ENCODE data around the gene GAS6.
A peak's percentile ranks its signal among the peaks of the same experiment; 100 is the strongest.
"Not testable (repeated sequence)": the region's sequence is repeated elsewhere in the genome, so short reads cannot be mapped to it uniquely, and the experiment has no call there.

GAS6 gene

DNA sequence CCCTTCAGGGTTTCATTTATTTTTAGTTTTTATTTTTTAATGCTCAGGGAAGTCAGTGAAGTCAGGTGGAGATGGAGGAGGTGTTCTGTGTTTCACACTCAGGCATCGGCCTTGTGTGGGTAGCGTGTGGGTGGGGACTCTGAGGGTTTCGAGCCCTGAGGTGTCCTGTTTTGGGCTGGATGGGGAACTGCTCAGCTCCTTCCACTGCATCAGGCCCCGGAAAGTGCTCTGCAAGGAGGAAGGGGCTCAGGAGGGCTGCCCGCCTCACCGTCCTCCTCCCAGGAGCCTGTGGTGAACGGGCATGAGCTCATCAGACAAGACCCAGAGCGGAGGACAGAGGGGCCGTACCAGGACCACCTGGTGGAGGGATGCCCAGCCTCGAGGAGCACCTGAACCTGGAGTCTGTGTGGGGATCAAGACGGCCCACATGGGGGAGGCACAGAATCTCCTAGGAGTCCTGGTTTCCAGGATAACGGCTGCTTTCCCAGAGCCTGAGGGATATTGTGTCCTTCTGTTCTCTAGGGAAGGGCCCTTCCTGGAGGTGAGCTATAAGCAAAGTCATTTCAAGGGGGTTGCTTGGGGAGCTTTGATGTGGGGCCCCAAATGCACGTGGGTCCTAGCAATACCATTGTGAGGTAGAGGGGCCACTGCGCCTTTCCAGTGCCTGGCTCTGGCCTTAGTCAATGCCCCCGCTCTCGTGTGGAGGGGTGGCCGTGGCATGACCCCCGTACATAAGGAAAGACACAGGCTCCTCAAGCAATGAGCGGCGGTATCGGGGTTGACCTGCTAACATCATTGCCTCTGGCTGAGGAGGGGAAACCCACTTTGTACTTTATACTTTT lies 13.5 kb upstream of the GAS6 start:
- Histone ChIP-seq H3K27me3 (replicated peaks; ENCODE audit: control insufficient read depth, insufficient read depth, low read length) (no peaks in the 10 kb centered on the region), H3K9me3 (ENCODE audit: control insufficient read depth, low read length) (no peaks in the 10 kb centered on the region), H3K36me3 (ENCODE audit: control insufficient read depth, insufficient read depth, low read length, severe bottlenecking) (no peaks in the 10 kb centered on the region), H3K4me1 (ENCODE audit: control insufficient read depth, insufficient read depth, low read length) (peaks cover 6% of the 10 kb centered on the region), H3K9ac (ENCODE audit: low read length) (no peak overlapping the region), H3K4me3 (ENCODE audit: low read length) (no peak overlapping the region)
- DNase-seq (ENCODE audit: low read depth): no peak

DNA sequence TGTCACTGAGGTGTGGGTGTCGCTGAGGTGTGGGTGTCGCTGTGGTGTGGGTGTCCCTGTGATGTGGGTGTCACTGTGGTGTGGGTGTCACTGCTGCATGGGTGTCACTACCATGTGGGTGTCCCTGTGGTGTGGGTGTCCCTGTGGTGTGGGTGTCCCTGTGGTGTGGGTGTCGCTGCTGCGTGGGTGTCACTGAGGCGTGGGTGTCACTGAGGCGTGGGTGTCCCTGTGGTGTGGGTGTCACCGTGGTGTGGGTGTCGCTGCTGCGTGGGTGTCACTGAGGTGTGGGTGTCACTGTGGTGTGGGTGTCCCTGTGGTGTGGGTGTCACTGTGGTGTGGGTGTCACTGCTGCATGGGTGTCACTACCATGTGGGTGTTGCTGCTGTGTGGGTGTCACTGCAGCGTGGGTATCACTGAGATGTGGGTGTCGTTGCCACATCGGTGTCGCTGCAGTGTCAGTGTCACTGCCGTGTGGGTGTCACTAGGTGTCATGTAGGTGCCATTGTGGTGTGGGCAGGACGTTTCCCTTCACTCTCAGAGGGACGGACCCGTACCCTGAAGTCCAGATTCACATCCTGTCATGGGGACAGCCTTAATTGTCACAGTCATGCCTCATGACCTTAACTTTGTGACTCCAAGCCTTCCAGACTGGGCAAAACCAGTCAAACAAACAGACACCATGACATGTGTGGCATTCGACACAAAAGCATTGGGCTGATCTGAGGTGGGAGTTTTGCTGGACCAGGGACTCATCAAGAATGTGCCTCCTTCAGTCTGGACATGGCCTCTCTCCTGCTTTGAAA lies 12.7 kb upstream of the GAS6 start:
- Histone ChIP-seq H3K9ac (ENCODE audit: low read length) (no peak overlapping the region), H3K4me3 (ENCODE audit: low read length) (no peak overlapping the region), H3K27me3 (replicated peaks; ENCODE audit: control insufficient read depth, insufficient read depth, low read length) (no peaks in the 10 kb centered on the region), H3K9me3 (ENCODE audit: control insufficient read depth, low read length) (no peaks in the 10 kb centered on the region), H3K4me1 (ENCODE audit: control insufficient read depth, insufficient read depth, low read length) (no peaks in the 10 kb centered on the region), H3K36me3 (ENCODE audit: control insufficient read depth, insufficient read depth, low read length, severe bottlenecking) (no peaks in the 10 kb centered on the region)
- no peak for DNase-seq (ENCODE audit: low read depth)

DNA sequence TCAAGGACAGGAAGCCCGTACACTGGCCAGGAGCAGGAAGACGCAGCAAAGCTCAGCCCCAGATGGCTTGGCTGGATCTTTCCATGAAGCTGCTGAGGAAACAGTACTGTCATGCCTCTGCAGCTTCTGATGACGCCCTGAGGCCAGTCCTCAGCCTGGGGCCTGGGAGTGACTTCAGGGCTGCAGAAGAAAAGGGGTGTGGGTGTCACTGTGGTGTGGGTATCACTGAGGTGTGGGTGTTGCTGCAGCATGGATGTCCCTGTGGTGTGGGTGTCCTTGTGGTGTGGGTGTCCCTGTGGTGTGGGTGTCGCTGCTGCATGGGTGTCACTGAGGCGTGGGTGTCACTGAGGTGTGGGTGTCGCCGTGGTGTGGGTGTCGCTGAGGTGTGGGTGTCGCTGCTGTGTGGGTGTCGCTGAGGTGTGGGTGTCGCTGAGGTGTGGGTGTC lies 12.0 kb upstream of the GAS6 start:
- Histone ChIP-seq H3K27me3 (replicated peaks; ENCODE audit: control insufficient read depth, insufficient read depth, low read length) (no peaks in the 10 kb centered on the region), H3K9ac (ENCODE audit: low read length) (no peak overlapping the region), H3K4me3 (ENCODE audit: low read length) (no peak overlapping the region), H3K4me1 (ENCODE audit: control insufficient read depth, insufficient read depth, low read length) (no peaks in the 10 kb centered on the region), H3K36me3 (ENCODE audit: control insufficient read depth, insufficient read depth, low read length, severe bottlenecking) (no peaks in the 10 kb centered on the region), H3K9me3 (ENCODE audit: control insufficient read depth, low read length) (no peaks in the 10 kb centered on the region)
- no peak for DNase-seq (ENCODE audit: low read depth)

DNA sequence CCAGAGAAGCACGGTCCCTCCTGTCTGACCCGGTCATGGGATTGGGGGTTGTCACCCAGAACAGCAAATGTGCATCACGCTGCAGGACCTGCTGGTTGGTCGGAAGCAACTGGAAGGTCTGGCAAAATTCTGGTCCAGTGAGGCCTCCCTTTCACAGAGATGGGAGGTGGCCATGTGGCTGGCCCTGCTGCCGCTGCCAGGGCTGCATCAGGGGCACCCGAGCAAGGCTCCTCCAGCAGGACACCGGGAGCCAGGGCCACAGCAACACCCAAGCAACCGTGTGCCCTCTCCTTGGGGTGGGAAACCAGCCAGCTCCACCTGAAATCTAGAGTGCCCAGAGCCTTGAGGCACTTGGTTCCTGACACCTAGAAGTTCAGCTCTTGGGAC lies 11.5 kb upstream of the GAS6 start:
- Histone ChIP-seq H3K36me3 (ENCODE audit: control insufficient read depth, insufficient read depth, low read length, severe bottlenecking) (no peaks in the 10 kb centered on the region), H3K27me3 (replicated peaks; ENCODE audit: control insufficient read depth, insufficient read depth, low read length) (no peaks in the 10 kb centered on the region), H3K4me3 (ENCODE audit: low read length) (no peak overlapping the region), H3K9ac (ENCODE audit: low read length) (no peak overlapping the region), H3K4me1 (ENCODE audit: control insufficient read depth, insufficient read depth, low read length) (no peaks in the 10 kb centered on the region), H3K9me3 (ENCODE audit: control insufficient read depth, low read length) (no peaks in the 10 kb centered on the region)
- no peak for DNase-seq (ENCODE audit: low read depth)

DNA sequence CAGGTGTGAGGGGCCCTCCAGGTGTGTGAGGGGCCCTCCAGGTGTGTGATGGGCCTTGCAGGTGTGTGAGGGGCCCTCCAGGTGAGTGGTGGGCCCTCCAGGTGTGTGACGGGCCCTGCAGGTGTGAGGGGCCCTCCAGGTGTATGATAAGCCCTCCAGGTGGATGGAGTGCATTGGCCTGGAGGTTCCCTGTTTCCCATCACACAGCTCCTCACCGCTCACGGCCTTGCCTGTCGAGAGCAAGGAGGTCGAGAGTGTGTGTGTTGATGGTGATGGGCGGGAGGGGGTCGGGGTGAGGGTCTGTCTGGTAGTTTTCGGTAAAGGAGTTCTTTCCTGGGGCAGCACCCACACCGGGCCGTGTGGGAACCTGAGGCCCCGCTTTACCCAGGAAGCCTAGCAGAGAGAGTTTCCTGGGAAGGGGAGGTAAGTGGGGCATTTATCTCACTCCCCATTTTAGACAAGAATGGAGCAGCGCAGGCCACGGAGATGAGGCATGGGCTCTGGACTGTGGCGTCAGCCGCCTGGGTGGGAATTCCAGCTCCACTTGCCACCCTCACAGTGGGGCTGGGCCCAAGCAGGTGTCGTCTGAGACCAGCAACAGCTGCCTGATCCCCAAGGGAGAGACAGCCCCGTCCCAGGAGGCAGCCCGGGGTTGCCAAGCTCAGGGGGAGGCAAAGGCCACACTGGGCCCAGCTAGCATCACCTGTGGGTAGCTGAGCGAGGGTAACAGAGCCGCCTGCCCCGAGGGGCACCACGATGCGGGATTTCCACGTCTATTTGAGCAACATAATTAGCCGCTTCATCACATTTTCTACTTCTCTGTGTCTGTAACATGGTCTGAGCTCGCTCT lies 10.9 kb upstream of the GAS6 start:
- H3K4me1 ChIP-seq (ENCODE audit: control insufficient read depth, insufficient read depth, low read length): no peaks in the 10 kb centered on the region
- DNase-seq (ENCODE audit: low read depth): no peak
- H3K4me3 ChIP-seq (ENCODE audit: low read length): no peak overlapping the region
- H3K36me3 ChIP-seq (ENCODE audit: control insufficient read depth, insufficient read depth, low read length, severe bottlenecking): no peaks in the 10 kb centered on the region
- no peak overlapping the region for H3K9ac ChIP-seq (ENCODE audit: low read length)
- no peaks in the 10 kb centered on the region for H3K27me3 ChIP-seq (replicated peaks; ENCODE audit: control insufficient read depth, insufficient read depth, low read length)
- H3K9me3 ChIP-seq (ENCODE audit: control insufficient read depth, low read length): no peaks in the 10 kb centered on the region

DNA sequence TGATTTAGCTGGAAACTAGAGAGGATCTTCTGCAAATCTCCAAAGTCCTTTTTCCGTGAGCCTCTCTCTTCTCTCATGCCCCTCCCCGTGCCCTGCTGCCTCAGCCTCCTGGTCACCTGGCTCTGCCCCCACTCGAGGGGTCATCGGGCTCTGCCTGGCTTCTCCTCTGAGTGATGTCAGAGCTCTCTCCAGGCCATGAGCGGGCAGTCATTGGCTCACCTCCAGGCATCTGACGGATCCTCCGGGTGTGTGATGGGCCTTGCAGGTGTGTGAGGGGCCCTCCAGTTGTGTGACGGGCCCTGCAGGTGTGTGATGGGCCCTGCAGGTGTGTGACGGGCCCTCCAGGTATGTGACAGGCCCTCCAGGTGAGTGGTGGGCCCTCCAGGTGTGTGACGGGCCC lies 10.3 kb upstream of the GAS6 start:
- no peaks in the 10 kb centered on the region for H3K4me1 ChIP-seq (ENCODE audit: control insufficient read depth, insufficient read depth, low read length)
- no peak overlapping the region for H3K4me3 ChIP-seq (ENCODE audit: low read length)
- no peaks in the 10 kb centered on the region for H3K36me3 ChIP-seq (ENCODE audit: control insufficient read depth, insufficient read depth, low read length, severe bottlenecking)
- no peaks in the 10 kb centered on the region for H3K9me3 ChIP-seq (ENCODE audit: control insufficient read depth, low read length)
- no peaks in the 10 kb centered on the region for H3K27me3 ChIP-seq (replicated peaks; ENCODE audit: control insufficient read depth, insufficient read depth, low read length)
- no peak for DNase-seq (ENCODE audit: low read depth)
- no peak overlapping the region for H3K9ac ChIP-seq (ENCODE audit: low read length)

DNA sequence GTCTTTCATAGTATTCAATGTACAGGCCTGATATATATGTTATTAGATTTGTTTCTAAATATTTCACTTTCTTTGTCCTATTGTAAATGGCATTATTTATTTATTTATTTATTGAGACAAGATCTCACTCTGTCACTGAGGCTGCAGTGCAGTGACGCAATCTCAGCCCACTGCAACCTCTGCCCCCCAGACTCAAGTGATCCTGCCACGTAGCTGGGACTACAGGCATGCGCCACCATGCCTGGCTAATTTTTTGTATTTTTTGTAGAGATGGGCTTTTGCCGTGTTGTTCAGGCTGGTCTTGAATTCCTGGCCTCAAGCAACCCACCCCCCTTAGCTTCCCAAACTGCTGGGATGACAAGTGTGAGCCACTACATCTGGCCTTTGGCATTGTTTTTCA lies 5.4 kb upstream of the GAS6 start:
- no peak overlapping the region for H3K4me3 ChIP-seq (ENCODE audit: low read length)
- H3K4me1 ChIP-seq (ENCODE audit: control insufficient read depth, insufficient read depth, low read length): no peaks in the 10 kb centered on the region
- H3K9me3 ChIP-seq (ENCODE audit: control insufficient read depth, low read length): no peaks in the 10 kb centered on the region
- H3K9ac ChIP-seq (ENCODE audit: low read length): no peak overlapping the region
- no peak for DNase-seq (ENCODE audit: low read depth)
- no peaks in the 10 kb centered on the region for H3K27me3 ChIP-seq (replicated peaks; ENCODE audit: control insufficient read depth, insufficient read depth, low read length)
- no peaks in the 10 kb centered on the region for H3K36me3 ChIP-seq (ENCODE audit: control insufficient read depth, insufficient read depth, low read length, severe bottlenecking)

DNA sequence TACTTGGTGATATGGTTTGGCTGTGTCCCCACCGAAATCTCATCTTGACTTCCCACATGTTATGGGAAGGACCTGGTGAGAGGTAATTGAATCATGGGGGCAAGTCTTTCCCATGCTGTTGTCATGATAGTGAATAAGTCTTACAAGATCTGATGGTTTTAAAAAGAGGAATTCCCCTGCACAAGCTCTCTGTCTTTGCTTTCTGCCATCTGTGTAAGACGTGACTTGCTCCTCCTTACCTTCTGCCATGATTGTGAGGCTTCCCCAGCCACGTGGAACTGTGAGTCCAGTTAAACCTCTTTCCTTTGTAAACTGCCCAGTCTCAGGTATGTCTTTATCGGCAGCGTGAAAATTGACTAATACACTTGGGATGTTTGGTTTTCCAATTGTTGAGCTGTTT lies 4.0 kb upstream of the GAS6 start:
- not testable (repeated sequence) for H3K4me3 ChIP-seq (ENCODE audit: low read length); H3K9ac ChIP-seq (ENCODE audit: low read length); H3K4me1 ChIP-seq (ENCODE audit: control insufficient read depth, insufficient read depth, low read length); H3K27me3 ChIP-seq (replicated peaks; ENCODE audit: control insufficient read depth, insufficient read depth, low read length); H3K9me3 ChIP-seq (ENCODE audit: control insufficient read depth, low read length); H3K36me3 ChIP-seq (ENCODE audit: control insufficient read depth, insufficient read depth, low read length, severe bottlenecking); DNase-seq (ENCODE audit: low read depth)

DNA sequence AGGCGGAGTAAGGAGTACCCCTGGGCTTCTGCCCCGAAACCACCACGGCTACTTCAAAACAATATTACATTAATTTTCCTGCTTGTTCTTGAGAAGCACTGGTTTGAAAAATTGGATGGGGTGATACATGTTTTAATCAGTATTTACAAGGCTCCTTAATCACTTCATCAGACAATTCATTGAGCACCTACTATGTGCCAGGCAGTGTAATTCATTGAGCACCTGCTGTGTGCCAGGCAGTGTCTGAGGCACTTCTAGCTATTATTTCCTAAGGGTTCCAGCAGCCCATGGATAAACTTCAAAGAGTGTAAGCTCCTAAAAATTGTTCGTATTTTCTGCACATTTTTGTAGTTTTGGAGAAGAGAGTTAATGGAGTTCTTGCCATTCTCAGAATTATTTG lies 1.6 kb upstream of the GAS6 start:
- H3K9me3 ChIP-seq (ENCODE audit: control insufficient read depth, low read length): no peaks in the 10 kb centered on the region
- H3K9ac ChIP-seq (ENCODE audit: low read length): no peak overlapping the region
- H3K36me3 ChIP-seq (ENCODE audit: control insufficient read depth, insufficient read depth, low read length, severe bottlenecking): no peaks in the 10 kb centered on the region
- H3K27me3 ChIP-seq (replicated peaks; ENCODE audit: control insufficient read depth, insufficient read depth, low read length): no peaks in the 10 kb centered on the region
- H3K4me3 ChIP-seq (ENCODE audit: low read length): no peak overlapping the region
- H3K4me1 ChIP-seq (ENCODE audit: control insufficient read depth, insufficient read depth, low read length): no peaks in the 10 kb centered on the region
- DNase-seq (ENCODE audit: low read depth): no peak

DNA sequence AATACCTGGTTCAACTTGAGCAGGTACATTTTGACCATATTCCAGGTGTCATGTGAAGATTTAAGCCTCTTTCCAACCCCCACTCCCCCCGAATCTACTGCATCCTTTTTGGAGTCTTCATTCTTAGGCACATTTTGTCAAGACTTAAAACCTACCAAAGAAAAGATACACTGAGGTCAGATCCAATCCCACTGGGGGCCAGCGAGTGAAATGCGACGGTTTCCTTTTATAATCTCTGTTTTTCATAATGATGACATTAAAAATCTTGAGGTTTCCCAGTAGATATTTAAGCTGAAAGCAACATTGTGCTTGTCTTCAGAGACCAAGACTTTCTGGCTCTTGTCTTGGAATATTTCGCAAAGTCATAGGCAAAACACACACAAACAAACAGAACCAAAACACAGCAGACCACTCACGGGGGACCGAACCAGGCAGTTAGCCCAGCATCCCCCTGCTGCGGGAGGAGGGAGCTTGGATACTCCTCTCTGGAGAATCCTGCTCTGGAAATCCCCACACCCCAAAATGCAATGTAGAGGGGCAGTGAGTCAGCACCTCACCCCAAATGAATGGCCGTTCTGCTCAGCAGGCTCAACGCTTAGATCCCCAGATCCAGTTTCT lies 506 bp upstream of the GAS6 start:
- no peaks in the 10 kb centered on the region for H3K4me1 ChIP-seq (ENCODE audit: control insufficient read depth, insufficient read depth, low read length)
- no peaks in the 10 kb centered on the region for H3K9me3 ChIP-seq (ENCODE audit: control insufficient read depth, low read length)
- peak; percentile 46 for DNase-seq (ENCODE audit: low read depth)
- H3K4me3 ChIP-seq (ENCODE audit: low read length): peak overlapping the region; percentile 82
- H3K36me3 ChIP-seq (ENCODE audit: control insufficient read depth, insufficient read depth, low read length, severe bottlenecking): peaks cover under 1% of the 10 kb centered on the region
- no peaks in the 10 kb centered on the region for H3K27me3 ChIP-seq (replicated peaks; ENCODE audit: control insufficient read depth, insufficient read depth, low read length)
- H3K9ac ChIP-seq (ENCODE audit: low read length): peak overlapping the region; percentile 88

Measured in adipocyte (in vitro differentiated cells).